Heart right ventricle (tissue), 16 donors: ENCODE data around the gene ALPK1. TPM values are rescaled to one million over a fixed set of nuclear protein-coding genes. Genes with fewer than 3 reads are reported as not detected.

Source experiments
- ATAC-seq, 8 donors: fragments of 200-7000 bp; cut with Tn5 transposase; one replicate each; pipeline ENCODE4 v1.9.1; 2020; ENCODE audit warnings: mild to moderate bottlenecking in 8 of 8, moderate library complexity in 8 of 8, moderate number of reproducible peaks in 1 of 8
- DNase-seq, 2 donors: peaks; one replicate each; pipeline ENCODE4 v3.0.0-alpha.2; 2020
- H3K27ac ChIP-seq, 10 donors: fragments of 200-600 bp; sonication (generic) in 2 of 10; one replicate each; pipeline versions ENCODE4 v1.5.0 to v1.8.0; 2020 to 2022; ENCODE audit warnings: mild to moderate bottlenecking in 3 of 10
- H3K27me3 ChIP-seq, 7 donors: fragments of 200-600 bp; one replicate each; pipeline ENCODE4 v1.8.0; 2021 to 2022; ENCODE audit warnings: mild to moderate bottlenecking in 2 of 7
- H3K36me3 ChIP-seq, 9 donors: fragments of 200-600 bp; sonication (generic) in 1 of 9; one replicate each; pipeline versions ENCODE4 v1.5.0 to v1.8.0; 2020 to 2022; ENCODE audit warnings: mild to moderate bottlenecking in 2 of 9
- H3K4me1 ChIP-seq, 9 donors: fragments of 200-600 bp; sonication (generic) in 1 of 9; one replicate each; pipeline versions ENCODE4 v1.5.0 to v1.8.0; 2020 to 2022; ENCODE audit warnings: mild to moderate bottlenecking in 4 of 9
- H3K4me3 ChIP-seq, 10 donors: fragments of 200-600 bp; sonication (generic) in 2 of 10; one replicate each; pipeline versions ENCODE4 v1.5.0 to v1.8.0; 2020 to 2022; ENCODE audit warnings: mild to moderate bottlenecking in 7 of 10, moderate library complexity in 2 of 10
- H3K9me3 ChIP-seq, 11 donors: fragments of 200-600 bp in 10 of 11; sonication (generic) in 2 of 11; one replicate each; pipeline versions ENCODE4 v1.5.0 to v1.8.0; 2013 to 2022; ENCODE audit warnings: mild to moderate bottlenecking in 2 of 11, control low read depth in 1 of 11, moderate library complexity in 1 of 11
- WGBS, 2 donors: extraction: QIAGEN DNeasy Blood & Tissue Kit; methylation state at CpG; one replicate each; pipeline ENCODE4 v1.1.7; 2013; ENCODE audit warnings: inconsistent platforms in 1 of 2; 5-methylcytosine and 5-hydroxymethylcytosine counted together
- intact Hi-C, 10 donors: fragments of 100-400 bp; cut with DNase I; formaldehyde crosslinking; loops; one replicate each; pipeline versions ENCODE4 v1.11.1 to v1.14.2; 2022
- polyA plus RNA-seq, 2 donors: library from polyadenylated mRNA; stranded (reverse); fragments of 200-250 nt; gene quantifications; one replicate each; pipeline ENCODE4 v1.2.3, GENCODE V29; 2013
- total RNA-seq, 10 donors: library from RNA; stranded (reverse); fragmentation: NEBNext Ultra II Directional in 3 of 10; extraction: Animal tissue kit (Norgen Biotek cat#: 25700) in 3 of 10; gene quantifications; one replicate each; pipeline versions ENCODE4 v1.2.1 to v1.2.4, GENCODE V29; 2021 to 2023
- TF ChIP-seq, protein P1 (sequence below), 9 donors: fragments of 200-600 bp; sonication (generic) in 2 of 9; IDR thresholded peaks; one replicate each; pipeline versions ENCODE4 v1.5.0 to v1.8.0; 2021 to 2022; ENCODE audit warnings: antibody characterized with exemption in 9 of 9, mild to moderate bottlenecking in 5 of 9, moderate library complexity in 1 of 9
- donor health status: Arrhythmogenic right ventricular cardiomyopathy.
- donor health status: ischemic (EF 13 %, LVEDD 7.1; RV severe dilation, severe dysfunction).
- donor health status: healthy with polysubstance abuse.
- donor health status: DM: no; HTN: yes; CAD: no.
- donor health status: DM: no; HTN: no; CAD: no.
- donor health status: ischemic (EF 25% LVEDD 6.9; RV normal size, moderate dysfunction).
- donor health status: ischemic (EF 25% LVEDD 5.7; RV mildly dilated, moderate dysfunction).
- donor health status: healthy.
- donor health status: DM: yes; HTN: yes; CAD: no.
- donor health status: Ischemic cardiomyopathy.
- donor health status: ischemic (EF 35%, LVEDD 5.7; RV mildly dilated, moderate dysfunction).
- donor health status: nonischemic (EF 11% LVEDD 7.7; RV severe dilation, severe dysfunction).
- donor health status: DM: yes; HTN: yes; CAD: no.
- donor health status: PGD.
- donor health status: ischemic (EF 29% LVEDD 5.4; RV normal size, mild dysfunction).
- donor health status: nonischemic (EF 23%, LVEDD 6.1; RV moderate dilation, normal function).

ALPK1 gene
- total and polyA plus RNA-seq, 12 donors: 1.1 to 11.0 (median 4.4) TPM

DNA sequence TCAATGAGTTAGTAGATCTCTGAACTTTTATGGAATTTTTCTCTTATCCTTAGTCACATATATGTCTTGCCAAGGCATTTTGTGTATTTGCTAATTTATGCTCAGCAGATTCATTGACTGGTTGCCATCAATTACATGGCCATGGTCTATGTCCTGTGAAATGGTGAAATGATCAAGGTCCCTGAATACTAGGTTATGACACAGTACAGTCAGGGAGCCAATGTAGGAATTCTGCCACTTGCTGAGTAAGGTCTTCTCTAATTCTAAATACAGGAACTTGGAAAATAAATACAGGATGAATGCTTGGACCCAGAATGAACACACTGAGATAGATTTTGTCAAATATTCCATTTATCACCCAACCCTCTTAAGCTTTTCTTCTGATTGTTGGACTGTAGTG, 35.2 kb downstream of the ALPK1 start:
- intact Hi-C loops: no loop called here
- DNase-seq (no peak), ATAC-seq (no peak)
- Histone ChIP-seq H3K36me3 (peaks cover 0 to 16% (median 0%) of the 10 kb centered on the region in 9 donors), H3K27ac (no peak overlapping the region), H3K4me1 (peaks cover 0 to 5% (median 0%) of the 10 kb centered on the region in 9 donors), H3K4me3 (no peak overlapping the region), H3K9me3 (no peaks in the 10 kb centered on the region), H3K27me3 (no peaks in the 10 kb centered on the region)
- TF ChIP-seq, protein P1, sequence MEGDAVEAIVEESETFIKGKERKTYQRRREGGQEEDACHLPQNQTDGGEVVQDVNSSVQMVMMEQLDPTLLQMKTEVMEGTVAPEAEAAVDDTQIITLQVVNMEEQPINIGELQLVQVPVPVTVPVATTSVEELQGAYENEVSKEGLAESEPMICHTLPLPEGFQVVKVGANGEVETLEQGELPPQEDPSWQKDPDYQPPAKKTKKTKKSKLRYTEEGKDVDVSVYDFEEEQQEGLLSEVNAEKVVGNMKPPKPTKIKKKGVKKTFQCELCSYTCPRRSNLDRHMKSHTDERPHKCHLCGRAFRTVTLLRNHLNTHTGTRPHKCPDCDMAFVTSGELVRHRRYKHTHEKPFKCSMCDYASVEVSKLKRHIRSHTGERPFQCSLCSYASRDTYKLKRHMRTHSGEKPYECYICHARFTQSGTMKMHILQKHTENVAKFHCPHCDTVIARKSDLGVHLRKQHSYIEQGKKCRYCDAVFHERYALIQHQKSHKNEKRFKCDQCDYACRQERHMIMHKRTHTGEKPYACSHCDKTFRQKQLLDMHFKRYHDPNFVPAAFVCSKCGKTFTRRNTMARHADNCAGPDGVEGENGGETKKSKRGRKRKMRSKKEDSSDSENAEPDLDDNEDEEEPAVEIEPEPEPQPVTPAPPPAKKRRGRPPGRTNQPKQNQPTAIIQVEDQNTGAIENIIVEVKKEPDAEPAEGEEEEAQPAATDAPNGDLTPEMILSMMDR (IDR thresholded peaks at IDR 0.05): no peak

DNA sequence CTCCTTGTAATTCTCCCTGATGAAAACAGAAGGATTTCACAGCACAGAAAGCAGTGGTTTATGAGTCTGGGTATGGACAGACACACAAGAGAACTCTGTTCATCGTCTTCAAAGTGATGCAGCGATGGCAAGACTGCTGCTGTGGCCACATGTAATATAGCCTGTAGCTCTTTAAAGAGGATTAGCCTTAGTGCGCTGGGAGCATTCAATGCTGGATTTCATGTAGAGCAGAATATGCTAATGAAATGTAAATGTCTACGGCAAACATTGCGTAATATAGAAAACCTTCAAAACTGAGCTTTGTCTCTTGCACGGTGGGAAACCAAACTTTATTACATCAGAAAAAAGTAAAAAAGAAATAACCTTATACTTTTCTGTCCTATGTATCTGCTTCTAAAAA, 42.9 kb downstream of the ALPK1 start:
- no peaks in the 10 kb centered on the region for H3K4me1 ChIP-seq
- peaks cover 0 to 14% (median 0%) of the 10 kb centered on the region in 9 donors for H3K36me3 ChIP-seq
- no peaks in the 10 kb centered on the region for H3K27me3 ChIP-seq
- H3K4me3 ChIP-seq: no peak overlapping the region
- no peaks in the 10 kb centered on the region for H3K9me3 ChIP-seq
- DNase-seq (no peak), ATAC-seq (no peak)
- intact Hi-C loops: no loop called here
- TF ChIP-seq, protein P1 (IDR thresholded peaks at IDR 0.05): no peak
- WGBS, 2 donors: 80 to 83% methylated on average over 6 of the region's 6 CpGs
- no peak overlapping the region for H3K27ac ChIP-seq

DNA sequence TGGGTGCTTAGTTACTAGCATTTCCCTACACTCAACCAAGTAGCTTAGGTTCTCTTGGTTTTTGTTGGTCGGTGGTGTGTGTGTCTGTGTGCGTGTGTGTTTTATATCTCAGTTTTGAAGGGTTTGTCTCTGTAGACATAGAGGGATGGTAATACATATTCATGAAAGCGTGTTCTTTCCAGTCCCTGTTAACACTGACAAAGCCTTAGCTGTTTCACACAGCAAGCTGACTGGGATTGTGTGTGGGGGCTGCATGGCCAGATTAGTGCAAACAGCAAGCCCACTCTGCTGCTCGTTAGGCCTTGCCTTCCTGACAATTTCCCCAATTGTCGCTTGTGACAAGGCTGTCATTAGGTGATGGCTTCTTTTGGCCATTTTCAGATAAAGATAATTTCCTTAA, 43.9 kb downstream of the ALPK1 start:
- TF ChIP-seq, protein P1 (IDR thresholded peaks at IDR 0.05): no peak
- intact Hi-C loops: no loop called here
- no peak overlapping the region for H3K4me3 ChIP-seq
- no peaks in the 10 kb centered on the region for H3K27me3 ChIP-seq
- 85 to 90% methylated on average over 5 of the region's 5 CpGs for WGBS, 2 donors
- H3K36me3 ChIP-seq: peaks cover 0 to 14% (median 0%) of the 10 kb centered on the region in 9 donors
- no peak overlapping the region for H3K27ac ChIP-seq
- H3K9me3 ChIP-seq: no peaks in the 10 kb centered on the region
- DNase-seq (no peak), ATAC-seq (no peak)
- H3K4me1 ChIP-seq: no peaks in the 10 kb centered on the region

DNA sequence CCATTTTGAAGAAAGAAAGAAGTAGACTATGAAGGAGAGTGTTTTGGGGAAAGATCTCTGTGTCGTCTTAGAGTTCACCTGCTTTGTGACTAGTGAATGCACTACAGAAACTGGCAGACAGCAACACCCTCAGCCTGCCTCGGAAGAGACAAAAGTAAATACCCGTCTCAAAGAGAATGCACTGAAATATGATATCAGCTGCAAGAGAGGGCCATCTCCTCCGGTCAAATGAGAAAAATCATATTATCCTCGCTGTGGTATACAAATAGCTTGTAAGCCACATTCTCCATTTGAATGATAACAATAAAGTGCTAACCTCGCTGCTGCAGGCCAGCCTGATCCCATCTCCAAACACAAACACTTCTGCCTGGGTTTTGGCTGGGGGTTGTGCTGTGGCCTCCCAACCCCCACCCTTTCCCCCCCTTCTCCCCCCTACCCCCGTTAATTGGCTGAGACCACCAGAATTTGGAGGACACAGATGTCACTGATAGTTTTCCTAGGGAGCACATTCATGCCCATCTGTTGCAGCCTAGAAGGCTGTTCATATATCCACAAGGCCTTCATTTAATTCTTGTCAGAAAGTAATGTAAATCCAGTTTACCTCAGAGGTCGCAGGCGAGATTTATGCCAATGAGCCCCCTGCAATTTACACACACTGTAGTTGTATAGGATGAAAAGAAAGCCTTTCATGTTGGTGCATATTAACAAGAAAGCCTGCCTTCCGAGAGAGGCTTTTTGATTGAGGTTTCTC, 46.3 kb downstream of the ALPK1 start:
- H3K36me3 ChIP-seq: peaks cover 0 to 14% (median 0%) of the 10 kb centered on the region in 9 donors
- H3K4me3 ChIP-seq: no peak overlapping the region
- ATAC-seq (no peak), DNase-seq (no peak)
- H3K27ac ChIP-seq: no peak overlapping the region
- TF ChIP-seq, protein P1 (IDR thresholded peaks at IDR 0.05): no peak
- H3K4me1 ChIP-seq: peaks cover 0 to 6% (median 3%) of the 10 kb centered on the region in 9 donors
- WGBS, 2 donors: 76 to 78% methylated on average over 10 of the region's 10 CpGs
- H3K27me3 ChIP-seq: no peaks in the 10 kb centered on the region
- intact Hi-C loops: no loop called here
- H3K9me3 ChIP-seq: no peaks in the 10 kb centered on the region
